ENCODE measurements around the gene TIAM1.

GRCh38 chr21:31386006-31386405 lies 41.9 kb upstream of the TIAM1 start:
- TF ChIP-seq USF1 (CRISPR knock-in tag; IDR thresholded peaks at IDR 0.05) (no peak), CTCF (IDR thresholded peaks at IDR 0.05) (no peak), CREB1 (CRISPR knock-in tag; IDR thresholded peaks at IDR 0.05) (no peak), MAX (CRISPR knock-in tag; IDR thresholded peaks at IDR 0.05) (no peak), E2F5 (CRISPR knock-in tag; IDR thresholded peaks at IDR 0.05) (no peak), GRHL2 (CRISPR knock-in tag; IDR thresholded peaks at IDR 0.05; ENCODE audit: insufficient replicate concordance, severe bottlenecking) (no peak), ATF3 (CRISPR knock-in tag; conservative IDR thresholded peaks at IDR 0.05) (no peak), USF2 (CRISPR knock-in tag; IDR thresholded peaks at IDR 0.05) (no peak), ATF6 (CRISPR knock-in tag; IDR thresholded peaks at IDR 0.05) (no peak), ZNF138 (CRISPR knock-in tag; conservative IDR thresholded peaks at IDR 0.05) (no peak), ATF1 (CRISPR knock-in tag; IDR thresholded peaks at IDR 0.05) (no peak), TEAD1 (CRISPR knock-in tag; IDR thresholded peaks at IDR 0.05) (no peak), ZBTB43 (CRISPR knock-in tag; IDR thresholded peaks at IDR 0.05) (no peak)

All from WTC11 (cell line).